Stimulated activated CD8-positive, alpha-beta memory T cell treated with anti-CD3 and anti-CD28 coated beads, Interleukin-2, amount 100 ng/mL, for 48 hours (primary cell): ENCODE data around the gene PGK1.
"Not testable (repeated sequence)": the region's sequence is repeated elsewhere in the genome, so short reads cannot be mapped to it uniquely, and the experiment has no call there.

Experiments
- DNase-seq, 2 donors: peaks; one replicate each; pipeline ENCODE4 v3.0.0-alpha.2; 2020; ENCODE audit warnings: low read depth in 2 of 2

The PGK1 gene

DNA sequence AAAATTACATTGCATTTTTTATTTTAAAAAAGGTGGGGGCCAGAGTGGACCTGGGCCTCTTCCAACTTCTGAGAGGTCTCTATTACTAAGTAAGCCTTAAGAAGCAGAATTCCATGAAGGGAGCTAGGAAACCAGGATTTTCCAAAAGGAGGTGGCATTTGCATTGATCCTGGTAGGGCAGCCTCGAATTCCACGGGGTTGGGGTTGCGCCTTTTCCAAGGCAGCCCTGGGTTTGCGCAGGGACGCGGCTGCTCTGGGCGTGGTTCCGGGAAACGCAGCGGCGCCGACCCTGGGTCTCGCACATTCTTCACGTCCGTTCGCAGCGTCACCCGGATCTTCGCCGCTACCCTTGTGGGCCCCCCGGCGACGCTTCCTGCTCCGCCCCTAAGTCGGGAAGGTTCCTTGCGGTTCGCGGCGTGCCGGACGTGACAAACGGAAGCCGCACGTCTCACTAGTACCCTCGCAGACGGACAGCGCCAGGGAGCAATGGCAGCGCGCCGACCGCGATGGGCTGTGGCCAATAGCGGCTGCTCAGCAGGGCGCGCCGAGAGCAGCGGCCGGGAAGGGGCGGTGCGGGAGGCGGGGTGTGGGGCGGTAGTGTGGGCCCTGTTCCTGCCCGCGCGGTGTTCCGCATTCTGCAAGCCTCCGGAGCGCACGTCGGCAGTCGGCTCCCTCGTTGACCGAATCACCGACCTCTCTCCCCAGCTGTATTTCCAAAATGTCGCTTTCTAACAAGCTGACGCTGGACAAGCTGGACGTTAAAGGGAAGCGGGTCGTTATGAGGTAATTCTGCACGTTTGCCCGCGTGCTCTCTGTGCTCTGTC, at the start of gene PGK1:
PGK1 (plus strand) TSS at position 626 of the 824 bp plus-strand sequence; CDS start at position 719, 93 bp downstream.
- DNase-seq = peak; percentile 84 to 87

DNA sequence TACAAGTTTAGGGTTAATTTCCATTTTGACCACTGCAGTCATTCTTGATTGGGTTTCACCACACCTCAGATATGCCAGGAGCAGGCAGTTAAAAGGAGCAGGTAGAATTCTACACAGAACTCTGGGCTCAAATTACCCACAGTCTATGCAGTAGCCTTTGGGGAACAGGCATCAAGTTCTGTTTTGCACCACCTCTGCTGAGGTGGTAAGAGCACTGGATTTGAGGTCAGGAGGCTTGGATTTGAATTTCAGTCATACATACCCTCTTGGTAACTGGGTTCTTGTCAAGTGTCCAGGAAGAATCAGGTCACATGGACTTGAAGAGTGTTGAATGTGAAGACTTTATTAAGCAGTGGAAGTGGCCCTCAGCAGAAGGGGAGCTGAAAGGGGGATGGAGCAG, 40.4 kb upstream of the PGK1 start:
- DNase-seq = no peak

DNA sequence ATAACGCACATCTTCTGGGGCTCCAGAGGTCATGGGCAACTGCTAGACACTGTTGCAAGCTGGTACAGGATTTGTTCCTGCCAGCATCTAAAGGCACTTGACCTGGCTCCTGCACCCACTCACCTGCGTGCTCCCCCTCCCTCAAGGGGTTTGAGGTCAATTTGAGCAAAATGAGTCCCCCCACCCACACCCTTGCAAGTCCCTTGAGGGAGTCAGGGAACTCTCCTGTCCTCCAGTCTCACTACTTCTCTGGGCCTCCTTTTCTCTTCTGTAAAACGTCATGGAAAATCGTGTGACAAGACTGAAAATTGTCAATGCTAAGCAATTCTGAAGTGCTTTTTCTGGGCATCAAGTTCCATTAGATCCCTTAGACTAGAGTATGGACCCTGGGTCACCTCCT, 39.9 kb upstream of the PGK1 start:
- DNase-seq = no peak

DNA sequence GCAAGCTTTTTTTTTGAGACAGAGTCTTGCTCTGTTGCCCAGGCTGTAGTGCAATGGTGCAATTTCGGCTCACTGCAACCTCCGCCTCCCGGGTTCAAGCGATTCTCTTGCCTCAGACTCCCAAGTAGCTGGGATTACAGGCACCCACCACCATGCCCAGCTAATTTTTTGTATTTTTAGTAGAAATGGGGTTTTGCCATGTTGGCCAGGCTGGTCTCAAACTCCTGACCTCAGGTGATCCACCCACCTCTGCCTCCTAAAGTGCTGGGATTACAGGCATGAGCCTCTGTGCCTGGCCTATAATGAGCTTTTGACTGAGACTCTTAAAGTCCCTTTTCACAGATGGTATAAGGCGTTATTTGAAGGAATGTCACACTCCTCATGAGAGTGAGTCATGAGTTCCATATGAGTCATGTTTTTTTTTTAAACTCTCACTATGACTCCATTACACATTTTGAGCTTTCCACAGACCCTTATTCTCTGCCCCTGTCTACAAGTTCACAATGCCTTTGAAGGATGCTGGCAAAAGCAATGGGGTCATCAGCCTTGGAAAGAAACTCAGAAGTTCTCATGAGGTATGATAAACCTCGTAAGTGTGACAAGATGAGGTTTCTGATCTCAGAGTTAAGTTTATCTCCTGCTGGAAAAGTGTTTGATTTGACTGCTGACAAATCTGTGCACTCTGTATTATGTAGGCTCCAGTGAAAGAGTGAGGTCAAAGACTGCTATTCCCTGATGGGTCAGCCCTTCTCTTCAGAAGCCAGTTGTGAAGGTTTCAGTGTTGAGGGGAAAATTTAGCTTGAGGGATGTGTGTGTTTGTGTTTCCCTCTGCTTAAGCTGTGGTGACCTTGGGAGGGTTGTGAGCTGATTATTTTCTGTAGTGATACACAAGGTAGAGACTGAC, 39.1 kb upstream of the PGK1 start:
- not testable (repeated sequence) for DNase-seq

DNA sequence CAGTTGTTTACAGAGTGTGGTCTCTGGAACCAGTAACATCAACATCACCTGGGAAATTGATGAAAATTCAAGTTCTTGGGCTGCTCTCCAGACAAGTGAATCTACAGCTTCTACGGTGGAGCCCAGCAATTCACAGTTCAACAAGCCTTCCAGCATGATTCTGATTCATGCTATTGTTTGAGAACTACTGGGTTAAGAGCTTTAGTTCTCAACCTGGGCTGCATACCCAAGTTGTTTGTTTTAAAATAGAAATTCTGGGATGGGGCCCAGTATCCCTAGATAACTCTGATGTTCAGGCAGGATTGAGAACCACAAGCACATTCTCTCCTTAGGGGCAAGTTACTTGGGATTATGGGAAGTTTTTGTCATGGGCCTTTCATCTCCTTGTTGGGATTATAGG, 37.9 kb upstream of the PGK1 start:
- DNase-seq = no peak

DNA sequence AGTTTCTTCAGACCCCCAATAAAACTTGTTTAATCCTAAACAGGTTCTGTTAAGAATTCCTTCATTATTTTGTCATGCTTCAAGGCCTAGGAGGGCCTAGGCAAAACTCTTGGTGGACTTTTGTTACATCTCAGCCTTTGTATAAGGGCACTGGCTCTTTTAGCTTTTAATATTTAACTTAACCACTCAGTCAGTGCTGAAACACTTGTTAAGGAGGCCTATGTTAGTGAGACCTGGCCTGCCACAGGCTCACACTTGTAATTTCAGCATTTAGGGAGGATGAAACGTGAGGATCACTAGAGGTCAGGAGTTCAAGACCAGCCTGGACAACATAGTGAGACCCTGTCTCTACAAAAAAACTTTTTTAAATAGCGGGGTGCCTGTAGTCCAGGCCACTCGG, 32.7 kb upstream of the PGK1 start:
- no peak for DNase-seq

DNA sequence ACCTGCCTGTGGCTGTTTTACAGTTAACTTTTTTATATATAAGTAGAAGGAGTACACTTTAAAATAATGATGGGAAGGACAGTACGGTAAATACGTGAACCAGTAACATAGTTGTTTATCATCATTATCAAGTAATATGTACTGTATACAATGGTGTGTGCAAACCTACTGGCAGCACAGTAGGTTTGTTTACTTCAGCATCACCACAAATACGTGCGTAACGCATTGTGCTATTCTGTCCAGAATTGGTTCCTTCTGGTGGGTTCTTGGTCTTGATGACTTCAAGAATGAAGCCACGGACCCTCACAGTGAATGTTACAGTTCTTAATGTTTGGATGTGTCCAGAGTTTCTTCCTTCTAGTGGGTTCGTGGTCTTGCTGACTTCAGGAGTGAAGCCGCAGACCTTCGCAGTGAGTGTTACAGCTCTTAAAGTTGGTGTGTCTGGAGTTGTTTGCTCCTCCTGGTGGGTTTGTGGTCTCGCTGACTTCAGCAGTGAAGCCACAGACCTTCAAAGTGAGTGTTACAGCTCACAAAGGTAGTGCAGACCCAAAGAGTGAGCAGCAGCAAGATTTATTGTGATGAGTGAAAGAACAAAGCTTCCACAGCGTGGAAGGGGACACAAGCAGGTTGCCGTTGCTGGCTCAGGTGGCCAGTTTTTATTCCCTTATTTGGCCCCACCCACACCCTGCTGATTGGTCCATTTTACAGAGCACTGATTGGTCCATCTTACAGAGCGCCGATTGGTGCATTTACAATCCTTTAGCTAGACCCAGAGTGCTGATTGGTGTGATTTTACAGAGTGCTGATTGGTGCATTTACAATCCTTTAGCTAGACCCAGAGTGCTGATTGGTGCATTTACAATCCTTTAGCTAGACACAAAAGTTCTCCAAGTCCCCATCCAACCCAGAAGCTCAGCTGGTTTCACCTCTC, 30.6 kb upstream of the PGK1 start:
- DNase-seq = not testable (repeated sequence)

DNA sequence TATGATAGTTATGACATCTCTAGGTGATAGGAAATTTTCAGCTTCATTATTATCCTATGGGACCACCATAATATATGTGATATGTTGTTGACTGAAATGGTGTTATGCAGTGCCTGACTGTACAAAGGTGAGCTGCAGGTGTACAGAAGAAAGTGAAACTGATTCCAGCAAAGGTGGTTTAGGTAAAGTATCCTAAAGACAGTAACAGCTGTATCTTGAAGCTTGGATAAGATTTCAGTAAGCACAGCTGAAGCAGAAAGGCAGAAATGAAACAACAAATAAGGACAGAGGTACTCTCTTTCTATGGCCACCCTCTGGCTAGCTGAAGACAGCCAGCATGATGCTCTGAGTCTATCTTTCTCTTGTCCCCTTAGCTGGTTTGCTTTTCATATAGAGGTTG, 30.0 kb upstream of the PGK1 start:
- DNase-seq = no peak

DNA sequence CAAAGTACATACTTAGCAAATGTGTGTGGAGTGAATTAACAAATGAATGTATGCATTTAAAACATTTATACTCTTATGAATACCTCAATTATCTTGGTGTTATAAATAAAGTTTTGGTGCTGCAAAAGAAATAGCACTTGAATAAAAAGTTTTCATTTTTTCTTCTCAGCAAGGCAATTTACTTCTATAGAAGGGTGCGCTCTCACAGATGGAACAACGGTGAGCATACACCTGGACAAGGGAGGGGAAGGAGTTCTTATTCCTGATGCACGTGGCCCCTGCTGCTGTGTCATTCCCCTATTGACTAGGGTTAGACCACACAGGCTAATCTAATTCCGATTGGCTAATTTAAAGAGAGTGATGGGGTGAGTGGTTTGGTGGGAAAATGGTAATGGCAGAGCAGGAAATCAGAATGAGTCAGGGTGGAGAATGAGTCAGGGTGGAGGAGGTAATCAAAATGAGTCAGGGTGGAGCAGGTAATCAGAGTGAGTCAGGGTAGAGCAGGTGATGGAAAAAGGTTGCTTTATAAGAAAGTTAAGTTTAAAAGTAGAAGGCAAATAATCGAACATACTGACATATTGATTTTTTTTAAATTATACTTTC, 28.2 kb upstream of the PGK1 start:
- no peak for DNase-seq

DNA sequence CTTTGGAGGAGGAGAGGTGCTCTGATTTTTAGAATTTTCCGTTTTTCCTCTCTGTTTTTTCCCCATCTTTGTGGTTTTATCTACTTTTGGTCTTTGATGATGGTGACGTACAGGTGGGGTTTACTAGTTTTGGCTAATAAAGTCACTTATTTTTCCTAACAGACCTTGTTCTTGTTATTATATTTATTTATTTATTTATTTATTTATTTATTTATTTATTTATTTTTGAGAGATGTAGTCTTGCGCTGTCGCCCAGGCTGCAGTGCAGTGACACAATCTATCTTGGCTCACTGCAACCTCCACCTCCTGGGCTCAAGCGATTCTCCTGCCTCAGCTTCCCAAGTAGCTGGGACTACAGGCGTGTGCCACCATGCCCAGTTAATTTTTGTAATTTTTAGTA, 22.6 kb upstream of the PGK1 start:
- not testable (repeated sequence) for DNase-seq

DNA sequence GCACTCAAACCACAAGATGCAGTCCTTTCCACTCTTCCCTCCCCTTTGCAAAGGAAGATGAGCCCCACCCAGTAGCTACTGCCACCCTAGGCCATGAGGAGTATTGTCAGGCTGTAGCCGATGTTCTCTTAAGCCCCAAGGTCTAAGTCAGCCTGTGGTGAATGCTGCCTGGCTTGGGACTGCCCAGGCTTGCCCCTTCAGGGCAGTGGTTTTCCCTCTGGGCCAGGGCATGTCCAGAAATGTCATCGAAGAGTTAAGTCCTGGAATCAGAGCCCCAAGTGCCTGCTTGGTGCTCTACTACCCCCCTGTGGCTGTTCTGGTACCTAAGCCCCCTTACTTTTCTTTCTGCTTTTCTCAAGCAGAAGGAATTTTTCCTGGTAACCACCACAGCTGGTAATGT, 11.8 kb upstream of the PGK1 start:
- no peak for DNase-seq

DNA sequence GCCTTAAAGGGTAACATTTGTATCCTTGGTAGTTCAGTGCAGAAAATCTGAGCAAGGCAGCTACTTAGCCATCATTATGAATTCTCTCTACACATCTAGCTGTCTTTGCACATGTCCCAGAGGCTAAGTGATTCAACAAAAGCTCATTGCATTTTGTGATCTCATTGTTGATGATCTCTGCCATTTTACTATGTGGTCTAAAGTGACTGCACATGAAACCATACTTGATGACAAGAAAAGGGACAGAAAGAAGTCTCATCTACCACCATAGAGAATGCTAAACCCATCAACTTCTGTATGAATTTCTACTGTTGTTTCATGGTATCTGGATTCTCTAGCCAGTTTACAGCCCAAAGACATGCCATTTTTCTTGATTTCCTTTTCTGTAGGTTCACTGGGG, 5.9 kb upstream of the PGK1 start:
- DNase-seq = no peak

DNA sequence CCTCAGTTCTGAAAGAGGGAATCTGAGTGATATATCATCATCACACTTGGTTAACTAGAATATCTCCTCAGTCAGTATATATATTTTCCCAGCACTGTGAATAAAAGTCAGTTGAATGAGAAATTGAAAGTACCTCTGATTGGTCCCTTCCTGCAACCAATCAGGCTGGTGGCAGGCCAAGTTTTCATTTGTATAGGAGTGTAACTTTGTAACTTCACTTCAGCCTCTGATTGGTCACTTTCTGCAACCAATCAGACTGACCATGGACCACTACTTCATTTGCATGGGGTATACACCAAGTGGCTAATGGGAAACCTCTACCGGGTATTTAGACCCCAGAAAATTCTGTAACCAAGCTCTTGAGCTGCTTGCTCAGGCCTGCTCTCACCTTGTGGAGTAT, 2.0 kb upstream of the PGK1 start:
- DNase-seq = no peak

DNA sequence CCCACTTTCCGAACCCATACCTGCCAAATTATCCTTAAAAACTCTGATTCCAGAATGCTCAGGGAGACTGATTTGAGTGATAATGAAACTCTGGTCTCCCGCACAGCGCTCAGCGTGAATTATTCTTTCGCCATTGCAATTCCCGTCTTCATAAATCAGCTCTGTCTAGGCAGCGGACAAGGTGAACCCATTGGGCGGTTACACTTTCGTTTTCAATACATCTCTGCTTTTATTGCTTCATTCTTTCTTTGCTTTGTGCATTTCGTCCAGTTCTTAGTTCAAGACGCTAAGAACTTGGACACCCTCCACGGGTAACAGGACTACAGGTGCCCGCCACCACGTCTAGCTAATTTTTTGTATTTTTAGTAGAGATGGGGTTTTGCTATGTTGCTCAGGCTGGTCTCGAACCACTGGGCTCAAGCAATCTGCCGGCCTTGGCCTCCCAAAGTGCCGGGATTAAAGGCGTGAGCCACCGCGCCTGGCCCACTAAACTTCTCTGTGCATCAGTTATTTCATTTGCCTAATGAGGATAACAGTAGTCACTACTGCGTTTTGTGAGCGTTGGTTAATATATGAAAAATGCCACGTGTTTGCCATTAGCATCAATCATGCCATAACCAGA, 936 bp upstream of the PGK1 start:
- no peak for DNase-seq

DNA sequence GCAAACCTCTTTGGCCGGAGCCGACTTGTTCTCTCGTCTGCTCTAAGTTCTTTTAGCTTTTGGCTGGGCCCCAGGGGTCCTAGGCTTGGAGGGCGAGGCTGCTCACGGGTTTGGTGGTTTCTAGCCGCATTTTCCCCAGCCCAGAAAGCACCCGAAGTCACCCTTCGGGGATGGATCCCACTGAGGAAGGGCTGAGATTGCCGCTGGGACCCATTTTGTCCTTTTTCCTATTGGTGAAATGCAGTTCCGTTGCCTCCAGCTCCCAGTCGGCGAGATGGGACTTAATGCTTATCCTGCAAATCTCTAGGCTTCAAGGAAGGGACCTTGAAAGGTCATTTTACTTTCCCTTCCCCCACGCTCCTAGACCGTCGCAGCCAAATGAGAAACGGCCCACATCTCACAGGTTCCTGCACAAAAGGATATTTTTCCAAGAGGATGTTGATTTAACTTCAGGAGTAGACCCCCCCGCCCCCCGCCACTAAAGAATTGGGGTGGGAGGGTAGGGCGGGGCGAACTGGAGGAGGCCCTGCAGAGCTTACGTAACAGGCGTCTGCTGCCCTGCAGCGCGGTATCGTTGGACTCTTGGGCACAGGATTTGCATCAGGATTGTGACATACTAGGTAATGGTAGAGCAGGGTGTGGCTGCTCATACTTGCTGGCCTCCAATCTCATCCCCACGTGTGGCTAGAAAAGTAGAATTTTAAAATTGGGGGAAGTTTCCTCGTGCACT, 564 bp downstream of the PGK1 start:
- DNase-seq = no peak

DNA sequence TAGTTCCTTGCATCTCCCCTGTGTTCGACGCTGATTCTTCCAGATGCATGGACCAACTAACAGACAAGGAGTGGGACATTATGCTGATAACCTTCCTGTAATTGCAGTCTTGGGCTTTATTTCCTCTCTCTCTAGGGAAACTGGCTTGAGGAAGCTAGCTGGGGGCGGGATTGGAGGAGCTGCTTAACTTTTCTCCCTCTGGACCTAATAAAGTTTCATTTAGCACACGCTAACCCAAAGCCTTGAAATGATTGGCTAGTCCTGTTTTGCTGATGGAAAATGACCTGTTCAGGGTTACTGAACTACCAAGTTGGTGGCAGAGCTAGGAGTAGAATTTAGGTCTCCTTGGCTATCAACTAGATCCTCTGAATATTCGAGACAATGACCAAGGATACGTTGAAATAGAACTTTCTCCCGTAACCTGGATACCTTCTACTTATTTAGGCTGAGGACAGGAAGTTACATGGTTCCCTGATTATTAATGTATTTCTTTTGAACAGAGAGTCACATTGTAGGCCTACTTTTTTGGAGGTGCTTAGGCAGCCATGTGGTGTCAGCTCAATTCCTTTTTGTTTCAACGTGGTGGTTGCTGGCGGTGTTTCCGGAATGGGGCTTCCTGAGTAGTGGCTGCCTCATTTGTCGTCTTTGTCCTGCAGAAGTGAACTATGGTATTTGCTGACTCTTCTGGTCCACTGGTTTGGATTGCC, 2.0 kb downstream of the PGK1 start:
- DNase-seq = no peak

DNA sequence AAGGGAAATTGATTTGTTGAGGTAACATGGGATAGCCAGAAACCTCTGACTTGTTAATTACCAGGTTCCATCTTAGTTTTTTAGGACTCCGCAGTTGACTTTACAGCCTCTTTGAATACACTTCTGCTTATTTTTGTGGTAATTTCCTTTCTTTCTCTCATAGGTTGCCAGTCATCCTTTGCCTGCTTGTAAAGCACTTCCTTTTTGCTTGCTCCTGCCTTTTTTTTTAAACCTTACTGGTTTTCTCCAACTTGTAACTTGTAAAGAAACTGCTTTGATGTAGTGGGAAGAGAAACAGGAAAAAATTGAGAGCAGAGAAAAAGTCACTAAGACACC, 2.6 kb downstream of the PGK1 start:
- DNase-seq = no peak

DNA sequence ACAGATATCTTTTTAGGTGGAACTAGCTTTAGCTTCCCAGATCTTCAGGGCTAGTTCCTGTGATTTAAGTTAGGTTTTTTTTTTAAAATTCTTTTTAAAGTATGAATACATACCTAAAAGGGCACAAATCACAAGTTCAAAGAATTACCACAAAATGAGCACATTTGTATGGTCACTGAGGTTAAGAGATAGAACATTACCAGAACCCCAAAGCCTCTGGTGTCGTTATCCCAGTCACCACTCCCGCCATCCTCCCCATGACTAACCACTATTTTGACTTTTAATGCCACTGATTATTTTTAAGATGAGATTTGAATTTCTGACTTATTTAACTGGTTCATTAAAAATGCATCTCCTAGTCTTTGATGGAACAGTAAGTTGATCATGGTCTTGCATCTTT, 5.4 kb downstream of the PGK1 start:
- DNase-seq = no peak

DNA sequence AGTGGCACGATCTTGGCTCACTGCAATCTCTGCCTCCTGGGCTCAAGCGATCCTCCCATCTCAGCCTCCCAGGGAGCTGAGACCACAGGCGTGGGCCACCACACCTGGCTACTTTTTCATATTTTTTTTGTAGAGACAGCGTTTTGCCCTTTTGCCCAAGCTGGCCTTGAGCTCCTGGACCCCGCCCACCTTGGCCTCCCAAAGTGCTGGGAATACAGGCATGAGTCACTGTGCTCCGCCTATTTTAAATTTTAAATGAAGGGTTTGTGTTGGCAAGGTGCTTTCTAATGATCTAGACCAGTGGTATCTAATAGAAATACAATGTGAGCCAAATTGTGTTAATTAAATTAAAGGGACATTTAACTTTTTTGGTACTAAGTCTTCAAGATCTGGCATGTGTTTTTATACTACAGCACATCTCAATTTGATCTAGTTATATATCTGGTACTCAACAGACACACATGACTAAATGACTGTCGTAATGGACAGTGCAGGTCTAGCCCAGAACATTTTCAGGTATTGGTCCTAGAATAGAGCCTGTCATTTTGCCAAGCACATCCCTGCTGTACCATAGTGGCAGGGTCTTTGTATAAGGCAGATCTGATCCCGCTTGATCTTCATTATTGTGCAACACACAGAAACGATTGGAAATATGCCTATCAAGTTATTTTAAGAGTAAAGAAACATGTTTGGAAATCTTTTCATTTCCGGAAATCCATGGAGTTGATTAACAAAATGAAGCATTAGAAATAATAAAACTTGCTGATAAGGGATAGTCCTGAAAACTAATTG, 7.3 kb downstream of the PGK1 start:
- DNase-seq = no peak
